ENCODE data around the gene ARAP1.

Gene ARAP1

DNA sequence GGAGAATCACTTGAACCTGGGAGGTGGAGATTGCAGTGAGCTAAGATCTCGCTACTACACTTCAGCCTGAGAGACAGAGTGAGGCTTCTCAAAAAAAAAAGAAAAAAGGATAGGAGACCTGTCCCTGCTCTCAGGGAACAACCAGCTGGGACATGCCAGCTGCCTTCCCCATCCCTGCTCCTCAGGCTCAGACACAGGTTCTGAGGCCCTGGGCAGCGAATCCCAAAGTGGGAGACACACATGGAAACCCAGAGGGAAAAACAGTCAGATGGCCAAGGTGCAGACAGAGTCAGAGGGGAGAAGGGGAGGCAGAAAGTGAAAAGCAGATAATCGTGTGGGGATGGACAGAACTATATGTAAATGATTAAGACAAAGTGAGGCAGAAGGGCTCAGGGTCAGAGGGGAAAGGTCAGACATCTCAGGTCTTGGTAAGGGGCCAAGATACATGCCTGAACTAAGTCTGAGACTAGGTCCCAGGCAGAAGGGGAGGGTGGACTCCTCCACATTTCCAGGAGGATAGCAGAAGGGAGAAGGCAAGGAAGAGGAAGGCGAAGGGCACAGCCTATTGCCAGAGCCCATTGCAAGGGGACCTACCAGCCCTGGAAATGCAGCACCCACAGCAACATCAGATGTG is 27.4 kb upstream of the ARAP1 start:
- DNase-seq = no peak

DNA sequence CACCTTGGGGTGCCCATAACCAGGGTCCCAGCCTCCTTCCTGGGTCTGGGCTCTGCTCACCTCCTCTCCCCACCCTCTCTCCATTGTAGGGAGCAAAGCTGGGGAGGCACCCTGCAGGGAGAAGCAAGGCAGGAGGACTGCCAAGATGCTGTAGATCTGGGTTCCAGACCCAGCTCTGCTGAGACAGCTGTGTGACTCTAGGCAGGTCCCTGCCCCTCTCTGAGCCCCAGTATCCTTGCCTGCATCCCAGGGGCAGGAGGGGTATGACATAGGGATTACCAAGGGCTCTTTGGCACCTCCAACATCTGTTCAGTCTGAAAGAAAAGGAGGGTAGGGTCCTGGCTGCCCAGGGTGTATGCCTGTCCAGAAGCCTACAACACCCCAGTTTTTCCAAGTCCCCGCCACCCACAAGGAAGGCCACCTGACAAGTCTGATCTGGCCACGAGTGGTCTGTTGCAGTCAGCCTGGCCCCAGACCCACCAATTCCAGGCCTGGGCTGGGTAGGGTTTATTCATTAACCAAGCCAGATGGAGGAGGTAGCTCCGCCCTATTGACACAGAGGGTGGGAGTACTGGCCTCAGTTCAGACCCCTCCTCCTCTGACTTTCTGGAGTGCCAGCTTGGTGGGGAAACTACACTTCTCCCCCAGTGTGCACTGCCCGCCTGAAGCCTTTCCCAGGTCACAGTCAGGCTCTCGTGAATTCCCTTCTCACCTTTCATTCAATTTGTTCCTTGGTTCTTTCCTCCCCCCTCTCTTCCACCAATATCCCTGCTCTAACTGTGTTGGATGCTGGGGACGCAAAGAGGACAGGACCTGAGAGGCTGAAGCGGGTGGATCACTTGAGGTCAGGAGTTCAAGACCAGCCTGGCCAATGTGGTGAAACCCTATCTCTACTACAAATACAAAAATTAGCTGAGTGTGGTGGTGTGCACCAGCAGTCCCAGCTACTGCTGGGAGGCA is 26.6 kb upstream of the ARAP1 start:
- no peak for DNase-seq

DNA sequence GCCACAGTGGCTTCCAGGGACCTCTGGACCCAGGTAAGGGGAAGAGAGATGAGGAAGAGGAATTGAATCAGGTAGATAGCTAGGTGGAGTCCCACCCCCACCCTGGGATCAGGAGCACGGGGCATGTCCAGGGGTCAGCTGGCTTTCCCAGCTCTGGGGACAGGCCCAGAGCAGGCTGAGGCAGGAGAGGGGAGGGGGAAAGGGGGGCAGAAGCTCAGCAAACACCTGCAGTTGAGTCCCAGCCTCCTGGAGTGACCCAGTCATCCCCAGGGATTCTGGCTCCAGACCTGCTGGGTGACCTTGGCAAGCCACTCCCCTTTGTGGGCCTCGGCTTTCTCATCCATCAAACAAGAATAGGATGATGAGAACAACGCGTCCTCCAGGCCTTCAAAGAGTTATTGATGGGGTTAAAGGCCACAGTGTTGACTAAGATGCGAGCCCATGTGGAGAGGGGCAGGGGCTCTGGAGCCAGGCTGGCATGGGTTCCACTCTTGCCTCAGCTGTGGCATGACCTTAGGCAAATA is 25.6 kb upstream of the ARAP1 start:
- no peak for DNase-seq

DNA sequence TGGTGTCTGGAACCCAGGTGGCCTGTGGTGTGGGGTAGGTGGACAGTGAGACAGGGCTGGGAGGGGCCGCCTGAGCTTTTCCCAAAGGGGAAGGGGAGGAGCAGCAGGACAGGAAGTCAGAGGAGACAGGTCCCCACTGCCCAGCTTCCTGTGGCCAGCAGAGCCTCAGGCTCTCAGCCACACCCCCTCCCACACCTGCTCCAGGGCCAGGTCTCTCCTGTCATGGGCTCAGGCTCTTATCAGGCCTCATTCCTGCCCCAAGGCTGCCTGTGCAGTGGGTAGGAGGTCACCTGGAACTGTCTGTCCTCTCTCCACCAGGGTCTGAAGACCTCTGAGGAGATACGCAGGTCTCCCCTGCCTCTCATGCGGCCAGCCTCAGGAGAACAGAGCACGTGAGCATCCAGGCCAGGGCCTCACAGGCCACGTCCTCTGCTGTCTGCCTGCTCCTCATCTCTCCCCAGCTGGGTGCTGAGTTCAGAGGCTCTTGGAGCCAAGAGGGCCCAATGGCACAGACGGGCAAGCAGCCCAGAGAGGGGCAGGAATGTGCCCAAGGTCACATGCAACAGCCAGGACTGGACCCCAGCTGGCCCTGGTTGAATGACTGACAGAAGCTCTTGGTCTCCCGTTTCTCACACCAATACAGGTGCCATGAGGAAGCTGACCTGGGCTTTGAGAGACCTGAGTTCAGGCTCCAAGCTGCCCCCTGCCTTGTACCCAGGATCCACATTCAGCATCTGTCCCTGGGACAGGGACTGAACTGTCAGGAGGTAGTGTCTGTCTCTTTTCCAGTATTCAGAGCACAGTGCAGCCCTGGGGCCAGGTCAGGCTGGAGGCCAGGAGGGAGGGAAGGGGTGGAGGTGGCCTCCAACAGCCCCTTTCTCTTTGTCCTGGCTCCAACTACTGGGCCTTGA is 24.9 kb upstream of the ARAP1 start:
- no peak for DNase-seq

DNA sequence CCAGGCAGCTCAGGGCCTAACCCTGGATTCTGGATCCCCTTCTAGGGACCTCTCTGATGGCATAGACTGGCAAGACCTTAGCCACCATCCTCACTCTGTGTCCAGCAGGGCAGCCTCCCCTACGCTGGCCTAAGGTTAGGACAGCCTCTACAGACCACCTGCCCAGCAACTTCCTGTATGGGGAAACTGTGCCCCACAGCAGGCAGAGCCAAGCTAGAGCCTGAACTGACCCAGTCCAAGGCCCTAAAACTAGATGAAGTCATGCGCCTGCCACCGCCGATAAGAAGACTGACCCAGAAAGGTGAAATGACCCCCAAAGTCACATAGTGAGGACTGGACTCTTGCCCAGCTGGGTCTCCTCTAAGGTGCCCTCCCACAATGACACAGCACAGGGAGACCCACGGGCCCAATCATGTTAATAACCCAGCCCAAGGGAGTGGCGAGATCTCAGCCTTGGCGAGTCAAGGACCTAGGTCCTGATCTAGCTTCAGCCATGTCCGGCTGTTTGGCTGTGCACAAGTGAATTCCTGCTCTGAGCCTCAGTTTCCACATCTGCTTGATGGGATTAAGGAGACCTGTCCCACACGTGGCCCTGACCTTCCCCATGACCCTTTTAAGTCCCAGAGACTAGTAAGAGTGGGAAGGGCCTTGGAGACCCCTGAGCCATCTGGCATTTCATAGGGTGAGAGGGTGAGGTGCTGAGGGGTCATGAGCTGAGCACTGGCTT is 24.1 kb upstream of the ARAP1 start:
- DNase-seq = no peak

DNA sequence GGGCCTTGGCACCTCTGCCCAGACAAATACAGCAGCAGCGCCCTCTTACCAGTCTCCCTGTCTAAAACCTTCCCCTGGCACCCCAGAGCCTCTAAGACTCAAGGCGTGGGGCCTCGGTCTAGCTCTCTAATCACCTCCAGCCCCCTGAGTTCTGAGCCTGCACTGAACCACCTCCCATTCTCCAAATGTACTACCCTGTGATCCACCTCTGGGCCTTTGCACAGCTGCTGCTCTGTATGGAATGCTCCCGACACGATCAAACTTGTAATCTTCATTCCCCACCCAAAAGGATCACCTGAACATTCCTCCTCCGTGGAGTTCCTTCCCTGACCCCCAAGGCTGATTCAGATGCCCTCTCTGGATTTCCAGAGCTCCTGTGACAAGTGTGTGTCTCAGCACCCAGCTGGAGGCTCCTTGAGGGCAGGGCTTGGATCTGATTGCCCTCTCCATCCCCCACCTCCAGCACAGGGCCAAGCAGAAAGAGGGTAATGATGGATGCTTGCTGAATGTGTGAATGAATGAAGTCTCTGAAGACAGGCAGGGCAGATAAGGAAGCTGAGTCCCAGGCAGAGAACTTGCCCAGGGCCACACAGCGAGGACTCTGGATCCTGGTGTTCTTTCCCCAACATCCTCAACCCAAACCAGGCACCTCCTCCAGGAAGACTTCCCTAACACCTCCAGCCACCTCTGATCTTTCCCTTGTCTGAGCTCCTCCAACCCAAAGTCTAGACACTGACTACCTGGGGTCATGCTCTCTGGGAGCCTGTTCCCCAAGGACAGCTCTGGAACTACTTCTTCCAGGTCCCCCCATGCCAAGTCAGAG is 23.3 kb upstream of the ARAP1 start:
- no peak for DNase-seq

DNA sequence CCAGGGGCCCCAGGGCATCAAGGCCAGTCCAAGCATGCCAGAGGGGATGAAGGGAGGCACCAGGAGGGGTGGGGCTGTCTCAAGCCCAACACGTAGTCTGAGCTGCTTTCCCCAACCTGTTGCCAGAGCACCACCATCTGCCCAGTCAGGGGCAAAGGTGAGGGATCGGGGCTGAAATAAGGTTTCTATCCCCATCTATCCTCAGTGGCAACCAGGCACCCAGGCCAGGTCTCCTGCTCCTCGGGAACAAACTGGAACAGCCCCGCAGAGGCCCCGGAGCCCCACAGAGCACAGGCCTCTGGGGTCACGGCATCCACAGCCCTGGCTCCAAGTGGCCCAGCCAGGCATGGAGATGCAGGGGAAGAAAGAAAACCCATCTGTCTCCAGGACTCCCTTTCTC is 22.3 kb upstream of the ARAP1 start:
- no peak for DNase-seq

DNA sequence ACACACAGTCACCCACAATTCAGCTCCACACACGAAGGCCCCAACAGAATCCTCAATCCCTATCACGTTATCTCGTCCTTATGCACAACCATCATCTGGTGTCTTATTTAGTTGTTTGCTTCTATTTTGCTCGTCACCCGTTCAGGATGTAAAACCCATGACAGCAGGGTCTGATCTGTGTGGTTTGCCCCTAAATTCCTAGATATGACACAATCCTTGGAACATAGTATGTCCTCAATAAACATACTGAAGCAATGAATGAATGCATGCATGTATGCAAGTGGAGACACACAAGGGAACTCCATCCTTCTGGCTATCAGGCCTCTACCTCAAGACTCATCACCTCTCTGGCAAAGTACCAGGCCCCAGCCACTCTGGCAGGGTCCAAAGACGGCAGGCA is 21.5 kb upstream of the ARAP1 start:
- DNase-seq = no peak

DNA sequence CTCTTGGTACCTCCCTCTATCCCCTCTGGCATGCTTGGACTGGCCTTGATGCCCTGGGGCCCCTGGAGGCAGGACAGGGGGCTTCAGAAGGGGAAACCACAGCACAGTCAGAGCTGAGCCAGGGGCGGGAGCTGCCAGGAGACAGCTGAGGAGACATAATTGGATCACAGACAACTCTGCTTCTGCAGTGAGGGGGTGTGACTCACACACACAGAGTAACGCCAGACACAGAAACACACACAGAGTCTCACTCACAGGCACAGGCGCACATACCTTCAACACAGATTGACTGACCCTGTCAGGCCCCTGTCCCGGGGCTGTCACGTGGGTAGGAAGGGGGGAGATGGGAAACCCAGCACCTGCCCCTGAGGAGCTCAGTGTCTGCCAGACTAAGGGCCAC is 21.1 kb upstream of the ARAP1 start:
- DNase-seq = no peak

DNA sequence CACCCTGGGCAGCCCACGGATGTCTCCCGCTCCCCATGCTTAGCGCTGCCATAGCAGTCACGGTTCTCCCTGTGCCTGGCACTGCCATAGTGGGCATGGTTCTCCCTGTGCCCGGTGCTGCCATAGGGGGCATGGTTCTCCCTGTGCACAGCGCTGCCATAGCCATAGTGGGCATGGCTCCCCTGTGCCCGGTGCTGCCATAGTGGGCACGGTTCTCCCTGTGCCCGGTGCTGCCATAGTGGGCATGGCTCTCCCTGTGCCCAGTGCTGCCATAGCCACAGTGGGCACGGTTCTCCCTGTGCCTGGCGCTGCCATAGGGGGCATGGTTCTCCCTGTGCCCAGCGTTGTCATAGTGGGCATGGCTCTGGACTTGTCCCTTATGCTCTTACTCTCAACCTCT is 19.9 kb upstream of the ARAP1 start:
- DNase-seq = no peak

DNA sequence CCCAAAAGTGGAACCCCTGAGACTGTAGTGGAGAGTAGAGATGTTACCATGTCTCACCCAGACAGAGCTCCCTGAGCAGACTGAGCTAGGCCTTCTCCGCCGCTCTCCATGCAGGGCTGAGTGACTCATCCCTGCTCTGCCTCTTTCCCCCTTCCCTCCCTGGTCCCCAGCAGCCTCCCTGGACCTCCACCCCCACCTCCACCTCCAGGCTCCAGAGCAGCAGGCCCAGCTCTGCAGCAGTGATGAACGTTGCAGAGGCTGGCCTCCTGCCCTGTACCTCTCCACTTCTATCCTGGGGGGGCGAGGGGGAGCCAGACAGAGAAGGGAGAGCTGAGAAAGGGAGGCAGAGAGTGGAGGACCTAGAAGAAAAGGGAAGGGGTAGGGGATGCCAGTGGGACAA is 19.3 kb upstream of the ARAP1 start:
- no peak for DNase-seq

DNA sequence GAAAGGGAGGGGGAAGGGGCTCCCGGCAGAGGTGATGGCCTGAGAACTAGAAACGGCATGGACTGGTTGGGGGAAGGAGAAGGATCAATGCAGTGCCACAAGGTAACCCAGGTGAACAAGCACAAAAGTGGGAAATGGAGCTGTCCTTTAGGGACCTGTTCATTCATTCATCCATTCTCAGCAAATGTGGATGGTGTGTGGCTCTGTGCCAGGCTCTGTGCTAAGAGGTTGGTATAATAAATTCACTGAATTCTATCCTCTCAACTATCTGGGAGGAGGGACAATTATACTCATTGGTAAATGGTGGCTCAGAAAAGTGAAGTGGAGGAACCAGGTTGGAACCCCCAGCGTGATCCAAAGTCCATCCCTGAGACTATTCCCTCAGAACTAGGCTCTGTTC is 18.6 kb upstream of the ARAP1 start:
- no peak for DNase-seq

DNA sequence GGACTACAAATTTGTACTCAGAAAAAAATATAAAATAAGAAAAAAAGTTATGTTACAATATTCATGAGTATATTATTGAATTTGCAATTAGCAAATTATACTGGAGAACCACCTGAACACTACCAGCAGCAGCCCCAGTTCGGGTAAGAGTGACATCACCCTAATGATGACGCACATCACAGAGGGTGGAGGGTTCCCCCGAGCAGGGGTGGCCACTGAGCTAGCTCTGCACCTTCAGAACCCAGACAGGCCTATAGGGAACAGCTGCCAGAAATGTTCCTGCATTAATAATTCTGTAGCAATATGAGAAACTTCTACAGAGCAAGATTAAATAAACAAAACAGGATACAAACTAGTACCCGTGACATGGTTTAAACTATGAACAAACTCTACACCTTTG is 17.5 kb upstream of the ARAP1 start:
- no peak for DNase-seq

DNA sequence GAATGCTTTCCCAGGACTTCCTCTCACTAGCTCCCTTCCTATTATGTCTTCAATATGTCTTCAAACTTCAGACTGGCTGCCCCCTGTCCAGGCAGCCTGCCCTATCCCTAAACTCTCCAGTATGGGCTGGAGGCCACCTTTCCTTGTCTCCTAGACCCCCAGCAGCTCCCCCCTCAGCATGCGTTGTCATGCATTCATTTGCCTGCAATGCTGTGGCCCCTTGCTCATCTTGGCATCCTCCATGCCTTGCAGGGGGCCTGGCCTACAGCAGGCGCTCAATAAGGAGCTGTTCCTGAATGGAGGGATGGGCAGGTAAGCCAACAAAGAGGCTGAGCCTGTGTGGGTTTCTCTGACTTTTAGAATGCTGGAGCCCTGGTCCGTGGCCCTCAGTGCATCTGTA is 16.4 kb upstream of the ARAP1 start:
- no peak for DNase-seq

DNA sequence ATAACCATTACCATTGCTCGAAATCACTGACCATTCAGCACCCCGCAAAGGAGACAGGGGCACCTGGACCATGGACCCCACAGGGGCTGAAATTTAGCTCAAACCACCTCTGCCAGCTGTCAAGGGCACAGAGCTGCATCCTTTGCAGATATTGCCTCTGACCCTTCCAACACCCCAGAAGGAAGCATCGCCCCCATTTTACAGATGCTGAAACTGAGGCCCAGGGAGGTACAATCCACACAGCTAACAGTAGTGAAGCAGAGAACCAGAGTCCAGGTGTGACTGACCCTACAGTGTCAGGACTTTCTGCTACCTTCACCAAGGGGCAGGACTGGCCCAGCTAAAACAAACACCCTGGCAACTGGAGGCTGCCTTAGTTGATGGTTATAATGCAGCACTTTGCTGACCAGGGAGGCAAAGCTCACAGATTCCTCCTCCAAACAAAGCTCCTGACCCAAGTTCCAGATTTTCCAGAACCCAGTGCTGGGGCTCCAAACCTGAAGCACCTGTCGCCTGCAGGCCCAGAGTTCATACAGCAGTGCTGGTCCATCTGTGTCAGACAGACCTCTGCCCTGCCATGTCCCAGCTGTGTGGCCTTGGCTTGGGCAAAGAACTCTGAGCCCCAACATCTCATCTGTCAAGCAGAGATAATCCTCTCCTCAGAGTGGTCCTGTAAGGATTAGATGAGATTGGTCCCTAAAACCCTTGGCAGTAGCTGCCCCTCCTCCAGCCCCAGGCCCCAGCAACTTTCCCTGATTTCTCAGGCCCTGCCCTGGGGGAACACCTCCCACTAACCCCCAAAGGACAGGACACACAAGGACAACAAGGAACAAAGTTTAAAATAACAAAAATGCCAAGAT is 15.2 kb upstream of the ARAP1 start:
- DNase-seq = no peak

DNA sequence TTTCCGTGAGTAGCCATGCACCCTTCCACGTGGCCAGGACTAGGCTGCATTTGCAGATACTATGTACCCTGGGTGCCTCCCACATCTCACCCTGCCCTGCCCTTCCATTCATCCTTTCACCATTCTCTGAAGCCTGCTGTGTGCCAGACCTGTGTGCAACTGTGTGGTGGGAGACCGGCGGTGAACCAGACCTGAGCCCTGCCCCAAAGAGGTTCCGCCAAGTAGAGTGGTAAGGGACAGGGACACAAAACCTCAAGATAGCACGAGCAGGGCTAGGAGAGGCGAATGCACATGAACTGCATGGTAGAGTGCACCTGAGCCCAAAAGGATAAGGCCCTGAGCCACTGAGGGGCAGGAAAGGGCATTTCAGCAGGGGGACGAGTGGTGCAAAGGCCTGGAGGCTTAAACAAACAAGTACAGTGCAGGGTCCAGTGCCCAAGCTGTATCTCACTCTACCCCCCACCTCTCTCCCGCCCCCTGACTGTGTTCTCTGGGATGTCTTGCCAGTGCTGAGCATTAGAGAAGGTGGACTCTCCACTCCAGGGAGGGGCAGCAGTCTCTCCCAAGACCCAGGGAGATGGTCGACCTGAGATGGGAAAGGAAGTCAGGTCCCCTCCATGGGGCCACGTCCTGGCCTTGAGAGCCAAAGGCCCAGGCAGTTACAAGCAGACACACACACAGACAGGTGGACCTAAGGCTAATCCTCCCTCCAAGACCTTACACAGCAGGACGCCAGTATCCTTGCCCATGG is 14.1 kb upstream of the ARAP1 start:
- peak; percentile 50 for DNase-seq

DNA sequence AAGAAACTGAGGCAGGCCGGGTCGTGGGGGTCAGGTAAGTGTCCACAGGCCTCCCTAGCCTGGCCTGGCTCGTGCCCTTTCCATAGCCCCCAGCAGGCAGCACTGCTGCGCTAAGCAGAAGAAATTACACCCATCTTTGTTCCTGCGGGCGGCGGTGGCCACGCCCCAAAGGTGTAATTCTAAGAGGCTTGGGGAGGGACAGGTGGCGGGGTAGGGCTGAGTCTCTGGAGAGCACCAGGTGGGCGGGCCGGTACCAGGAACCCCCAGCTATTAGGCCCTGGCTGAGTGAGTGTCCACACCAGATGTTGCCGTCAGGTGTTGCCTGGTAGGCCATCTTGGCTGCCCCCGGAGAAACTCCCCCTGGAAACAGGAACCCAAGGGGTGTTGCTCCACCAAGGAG is 12.3 kb upstream of the ARAP1 start:
- DNase-seq = peak; percentile 68

DNA sequence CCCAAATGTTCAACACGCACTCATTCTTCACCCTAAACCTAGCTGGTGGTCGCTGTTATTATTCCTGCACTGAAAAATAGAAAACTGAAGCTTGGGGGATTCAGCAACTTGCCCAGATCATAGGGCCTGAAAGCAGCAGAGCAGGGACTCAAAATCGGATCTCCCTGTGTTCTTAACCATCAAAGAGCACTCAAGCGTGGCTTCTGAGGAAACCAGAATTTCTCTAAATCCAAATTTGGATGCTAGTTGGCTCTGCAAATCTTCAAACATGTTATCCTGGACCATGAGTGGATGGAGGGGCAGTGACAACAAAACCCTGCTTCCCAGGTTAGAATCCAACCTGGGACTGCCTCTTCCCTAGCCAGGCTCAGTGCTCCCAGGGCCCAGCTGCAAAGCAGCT is 11.6 kb upstream of the ARAP1 start:
- DNase-seq = no peak

DNA sequence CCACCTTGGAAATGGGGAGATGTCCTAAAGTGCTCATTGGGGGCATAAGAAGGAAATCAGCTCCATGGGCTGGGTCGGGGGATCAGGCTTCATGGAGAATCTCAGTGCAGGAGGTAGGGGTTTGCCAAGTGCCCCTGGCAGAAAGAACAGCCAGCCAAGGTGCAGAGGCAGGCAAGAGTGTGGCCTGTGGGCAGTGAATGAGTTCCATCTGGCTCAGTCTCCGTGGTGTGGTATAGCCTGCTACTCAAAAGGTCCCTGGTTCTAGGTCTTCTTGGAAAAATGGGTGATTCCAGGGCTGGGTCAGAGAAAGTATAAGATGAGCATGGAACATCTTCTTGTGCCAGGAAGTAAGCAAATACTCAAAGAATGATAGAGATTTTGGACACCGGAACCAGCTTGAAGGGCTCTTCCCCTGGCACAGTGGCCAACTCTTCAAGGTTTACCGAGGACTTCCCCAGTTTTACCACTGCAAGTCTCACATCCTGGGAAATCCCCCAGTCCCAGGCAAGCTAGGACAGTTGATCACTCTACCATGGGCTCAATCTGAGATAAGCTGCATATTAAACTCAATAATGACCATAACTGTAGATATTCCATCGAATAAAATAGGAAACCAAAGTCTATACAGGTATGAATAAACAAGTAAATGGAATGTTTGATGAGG is 10.6 kb upstream of the ARAP1 start:
- DNase-seq = no peak
